Neural cell (in vitro differentiated cells): ENCODE results near the gene COL27A1. TPM values are rescaled to one million over a fixed set of nuclear protein-coding genes. Genes with fewer than 3 reads are reported as not detected.

Source experiments
- H2AFZ ChIP-seq: fragments of 200-600, 300-800 bp; sonication (generic), shearing (Covaris generic); 2 replicates; pipeline ENCODE4 v1.6.0; 2014; ENCODE audit warnings: low read depth, mild to moderate bottlenecking, antibody characterized with exemption, low read length, moderate library complexity
- H3F3A ChIP-seq: fragments of 200-600 bp; shearing (Covaris generic); 2 replicates; pipeline ENCODE4 v1.6.1; 2016; ENCODE audit warnings: mild to moderate bottlenecking, moderate library complexity, mixed read lengths, antibody characterized with exemption, low read length; ENCODE audit not compliant: insufficient read depth, poor library complexity, severe bottlenecking
- H3K27ac ChIP-seq: fragments of 200-600, 300-800 bp; sonication (generic), shearing (Covaris generic); 2 replicates; pipeline ENCODE4 v1.5.1; 2014; ENCODE audit warnings: mild to moderate bottlenecking, low read length, moderate library complexity
- H3K27me3 ChIP-seq: fragments of 300-800, 200-600 bp; sonication (generic), shearing (Covaris generic); 2 replicates; pipeline ENCODE4 v1.6.0; 2014; ENCODE audit warnings: mild to moderate bottlenecking, low read depth, low read length, moderate library complexity; ENCODE audit not compliant: insufficient read depth
- H3K36me3 ChIP-seq: fragments of 300-800, 200-600 bp; sonication (generic), shearing (Covaris generic); 2 replicates; pipeline ENCODE4 v1.5.1; 2014; ENCODE audit warnings: mild to moderate bottlenecking, antibody characterized with exemption, low read length, moderate library complexity; ENCODE audit not compliant: insufficient read depth
- H3K4me2 ChIP-seq: fragments of 300-800, 200-600 bp; sonication (generic), shearing (Covaris generic); 2 replicates; pipeline ENCODE4 v1.6.0; 2014; ENCODE audit warnings: mild to moderate bottlenecking, low read length
- H3K4me3 ChIP-seq: fragments of 300-800, 200-600 bp; sonication (generic), shearing (Covaris generic); 2 replicates; pipeline ENCODE4 v1.5.1; 2014; ENCODE audit warnings: mild to moderate bottlenecking, low read length, moderate library complexity
- H3K79me2 ChIP-seq: fragments of 200-600 bp; shearing (Covaris generic); replicated peaks from 2 replicates; pipeline ENCODE4 v1.6.0; 2014; ENCODE audit warnings: mild to moderate bottlenecking, low read length, moderate library complexity; ENCODE audit not compliant: insufficient read depth
- H3K9ac ChIP-seq: fragments of 300-800, 200-600 bp; sonication (generic), shearing (Covaris generic); 2 replicates; pipeline ENCODE4 v1.6.1; 2016; ENCODE audit warnings: mild to moderate bottlenecking, low read length, mixed read lengths
- H3K9me2 ChIP-seq: fragments of 200-600 bp; shearing (Covaris generic); 2 replicates; pipeline ENCODE4 v1.6.1; 2016; ENCODE audit warnings: mild to moderate bottlenecking, low read length, mixed read lengths; ENCODE audit not compliant: insufficient read depth
- H3K9me3 ChIP-seq: fragments of 200-600, 300-800 bp; sonication (generic), shearing (Covaris generic); 2 replicates; pipeline ENCODE4 v1.6.1; 2016; ENCODE audit warnings: mild to moderate bottlenecking, mixed run types, low read length, moderate library complexity, mixed read lengths
- H4K20me1 ChIP-seq: fragments of 200-600 bp; shearing (Covaris generic); 2 replicates; pipeline ENCODE4 v1.6.1; 2016; ENCODE audit warnings: mild to moderate bottlenecking, mixed run types; ENCODE audit not compliant: insufficient read depth
- EP300 ChIP-seq: fragments of 450-650 bp; conservative IDR thresholded peaks from 2 replicates; pipeline ENCODE4 v1.6.1; 2014; ENCODE audit warnings: antibody characterized with exemption, mild to moderate bottlenecking, moderate library complexity; ENCODE audit not compliant: poor library complexity, severe bottlenecking
- EZH2 ChIP-seq: fragments of 200-600, 300-800 bp; shearing (Covaris generic), sonication (generic); IDR thresholded peaks from 2 replicates; pipeline ENCODE4 v1.6.1; 2014; ENCODE audit warnings: antibody characterized with exemption, low read length, borderline replicate concordance, mild to moderate bottlenecking; ENCODE audit not compliant: insufficient read depth, poor library complexity, severe bottlenecking
- MXI1 ChIP-seq: fragments of 450-650 bp; conservative IDR thresholded peaks from 2 replicates; pipeline ENCODE4 v1.6.1; 2014; ENCODE audit warnings: antibody characterized with exemption, mild to moderate bottlenecking; ENCODE audit not compliant: poor library complexity, severe bottlenecking
- POLR2AphosphoS5 ChIP-seq: IDR thresholded peaks from 2 replicates; pipeline ENCODE4 v1.6.1; 2012
- RAD21 ChIP-seq: fragments of 450-650 bp; conservative IDR thresholded peaks from 2 replicates; pipeline ENCODE4 v1.6.1; 2014; ENCODE audit warnings: antibody characterized with exemption, mild to moderate bottlenecking, moderate library complexity
- SMC3 ChIP-seq: fragments of 450-650 bp; conservative IDR thresholded peaks from 2 replicates; pipeline ENCODE4 v1.6.1; 2014; ENCODE audit warnings: antibody characterized with exemption, mild to moderate bottlenecking, moderate library complexity; ENCODE audit not compliant: poor library complexity
- TAF1 ChIP-seq: IDR thresholded peaks from 2 replicates; pipeline ENCODE4 v1.6.1; 2012; ENCODE audit warnings: low read depth
- polyA plus RNA-seq: library from polyadenylated mRNA; depleted of rRNA; stranded (reverse); fragments of >200 nt; gene quantifications from 2 replicates; pipeline ENCODE4 v1.2.3, GENCODE V29; 2014
- TF ChIP-seq, protein P1 (sequence below): IDR thresholded peaks from 2 replicates; pipeline ENCODE4 v1.6.1; 2012; ENCODE audit warnings: borderline replicate concordance
- TF ChIP-seq, protein P2 (sequence below): fragments of 450-650 bp; IDR thresholded peaks from 2 replicates; pipeline ENCODE4 v1.5.1; 2014; ENCODE audit warnings: antibody characterized with exemption, mild to moderate bottlenecking, moderate library complexity; ENCODE audit not compliant: poor library complexity, severe bottlenecking

COL27A1 gene
- polyA plus RNA-seq, 1 donor from 2014 or later = 0.25 TPM

DNA sequence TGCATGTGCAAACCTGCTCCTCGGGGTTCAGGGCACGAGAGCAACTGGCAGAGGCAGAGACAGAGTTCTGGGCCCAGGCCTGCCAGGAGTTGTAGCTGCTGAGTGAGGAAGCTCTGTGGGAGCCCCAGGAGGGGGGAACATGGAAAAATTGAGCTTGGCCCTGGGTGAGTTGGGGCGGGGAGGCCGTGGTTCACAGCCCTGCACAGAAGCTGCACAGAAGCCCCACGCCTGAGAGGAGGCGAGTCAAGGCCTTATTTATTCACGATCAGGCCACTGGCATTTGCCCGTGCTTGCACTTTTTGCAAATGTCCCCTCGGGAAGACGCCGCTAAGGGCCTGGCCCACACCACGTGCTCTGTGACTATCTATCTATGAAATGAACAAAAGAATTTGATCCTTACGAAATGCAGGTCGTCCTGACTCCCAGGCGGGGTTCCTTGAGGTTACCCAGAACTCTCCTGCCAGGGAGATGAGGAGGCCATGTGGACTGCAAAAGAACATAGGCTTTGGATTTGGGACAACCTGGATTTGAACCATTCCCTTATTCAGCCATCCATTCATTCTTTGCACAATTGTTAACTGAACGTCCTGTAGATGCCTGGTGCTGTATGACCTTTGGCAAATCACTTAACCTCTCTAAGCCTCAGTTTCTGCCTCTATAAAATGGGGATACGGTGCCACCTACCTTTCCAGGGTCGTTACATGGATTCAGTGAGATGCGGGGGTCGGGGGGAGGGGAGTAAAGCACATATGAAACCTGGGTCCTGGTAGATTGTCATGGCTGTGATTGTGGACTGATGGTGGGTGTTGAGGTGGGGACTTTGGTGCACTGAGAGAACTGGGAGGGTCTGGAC lies 17.9 kb downstream of the COL27A1 start:
- Histone ChIP-seq H3K4me3 (no peak overlapping the region), H3K27me3 (no peaks in the 10 kb centered on the region), H3K27ac (no peak overlapping the region), H3K9ac (no peak overlapping the region), H3K79me2 (no peaks in the 10 kb centered on the region), H3K9me2 (no peaks in the 10 kb centered on the region), H3K9me3 (no peaks in the 10 kb centered on the region), H2AFZ (no peak overlapping the region), H3K4me2 (no peak overlapping the region), H3F3A (no peaks in the 10 kb centered on the region), H4K20me1 (no peaks in the 10 kb centered on the region), H3K36me3 (no peaks in the 10 kb centered on the region)
- TF ChIP-seq, protein P1, sequence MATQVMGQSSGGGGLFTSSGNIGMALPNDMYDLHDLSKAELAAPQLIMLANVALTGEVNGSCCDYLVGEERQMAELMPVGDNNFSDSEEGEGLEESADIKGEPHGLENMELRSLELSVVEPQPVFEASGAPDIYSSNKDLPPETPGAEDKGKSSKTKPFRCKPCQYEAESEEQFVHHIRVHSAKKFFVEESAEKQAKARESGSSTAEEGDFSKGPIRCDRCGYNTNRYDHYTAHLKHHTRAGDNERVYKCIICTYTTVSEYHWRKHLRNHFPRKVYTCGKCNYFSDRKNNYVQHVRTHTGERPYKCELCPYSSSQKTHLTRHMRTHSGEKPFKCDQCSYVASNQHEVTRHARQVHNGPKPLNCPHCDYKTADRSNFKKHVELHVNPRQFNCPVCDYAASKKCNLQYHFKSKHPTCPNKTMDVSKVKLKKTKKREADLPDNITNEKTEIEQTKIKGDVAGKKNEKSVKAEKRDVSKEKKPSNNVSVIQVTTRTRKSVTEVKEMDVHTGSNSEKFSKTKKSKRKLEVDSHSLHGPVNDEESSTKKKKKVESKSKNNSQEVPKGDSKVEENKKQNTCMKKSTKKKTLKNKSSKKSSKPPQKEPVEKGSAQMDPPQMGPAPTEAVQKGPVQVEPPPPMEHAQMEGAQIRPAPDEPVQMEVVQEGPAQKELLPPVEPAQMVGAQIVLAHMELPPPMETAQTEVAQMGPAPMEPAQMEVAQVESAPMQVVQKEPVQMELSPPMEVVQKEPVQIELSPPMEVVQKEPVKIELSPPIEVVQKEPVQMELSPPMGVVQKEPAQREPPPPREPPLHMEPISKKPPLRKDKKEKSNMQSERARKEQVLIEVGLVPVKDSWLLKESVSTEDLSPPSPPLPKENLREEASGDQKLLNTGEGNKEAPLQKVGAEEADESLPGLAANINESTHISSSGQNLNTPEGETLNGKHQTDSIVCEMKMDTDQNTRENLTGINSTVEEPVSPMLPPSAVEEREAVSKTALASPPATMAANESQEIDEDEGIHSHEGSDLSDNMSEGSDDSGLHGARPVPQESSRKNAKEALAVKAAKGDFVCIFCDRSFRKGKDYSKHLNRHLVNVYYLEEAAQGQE = no peak
- TF ChIP-seq SMC3 = no peak
- no peak for TF ChIP-seq RAD21
- TF ChIP-seq TAF1 = no peak
- no peak for TF ChIP-seq MXI1
- TF ChIP-seq EZH2 = no peak
- TF ChIP-seq POLR2AphosphoS5 = no peak
- TF ChIP-seq, protein P2, sequence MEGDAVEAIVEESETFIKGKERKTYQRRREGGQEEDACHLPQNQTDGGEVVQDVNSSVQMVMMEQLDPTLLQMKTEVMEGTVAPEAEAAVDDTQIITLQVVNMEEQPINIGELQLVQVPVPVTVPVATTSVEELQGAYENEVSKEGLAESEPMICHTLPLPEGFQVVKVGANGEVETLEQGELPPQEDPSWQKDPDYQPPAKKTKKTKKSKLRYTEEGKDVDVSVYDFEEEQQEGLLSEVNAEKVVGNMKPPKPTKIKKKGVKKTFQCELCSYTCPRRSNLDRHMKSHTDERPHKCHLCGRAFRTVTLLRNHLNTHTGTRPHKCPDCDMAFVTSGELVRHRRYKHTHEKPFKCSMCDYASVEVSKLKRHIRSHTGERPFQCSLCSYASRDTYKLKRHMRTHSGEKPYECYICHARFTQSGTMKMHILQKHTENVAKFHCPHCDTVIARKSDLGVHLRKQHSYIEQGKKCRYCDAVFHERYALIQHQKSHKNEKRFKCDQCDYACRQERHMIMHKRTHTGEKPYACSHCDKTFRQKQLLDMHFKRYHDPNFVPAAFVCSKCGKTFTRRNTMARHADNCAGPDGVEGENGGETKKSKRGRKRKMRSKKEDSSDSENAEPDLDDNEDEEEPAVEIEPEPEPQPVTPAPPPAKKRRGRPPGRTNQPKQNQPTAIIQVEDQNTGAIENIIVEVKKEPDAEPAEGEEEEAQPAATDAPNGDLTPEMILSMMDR = no peak
- TF ChIP-seq EP300 = no peak

DNA sequence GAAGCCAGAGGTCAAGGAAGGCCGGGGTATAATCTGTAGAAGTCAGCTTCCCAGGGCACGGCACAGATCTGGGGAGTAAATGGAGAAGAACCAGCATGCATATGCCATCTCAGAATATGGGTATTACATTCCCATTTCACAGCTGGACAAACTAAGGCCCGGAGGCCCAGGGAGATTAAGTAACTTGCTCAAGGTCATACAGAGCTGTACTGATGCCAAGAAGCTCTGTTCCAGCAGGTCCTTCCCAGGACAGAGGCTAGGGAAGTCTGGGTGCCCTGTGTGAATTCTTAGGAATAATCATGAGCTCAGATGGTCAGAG lies 19.2 kb downstream of the COL27A1 start:
- Histone ChIP-seq H3K4me2 (no peak overlapping the region), H2AFZ (no peak overlapping the region), H3K4me3 (no peak overlapping the region), H3K9me2 (no peaks in the 10 kb centered on the region), H4K20me1 (no peaks in the 10 kb centered on the region), H3K27ac (no peak overlapping the region), H3K9ac (no peak overlapping the region), H3K79me2 (no peaks in the 10 kb centered on the region), H3K36me3 (no peaks in the 10 kb centered on the region), H3K9me3 (no peaks in the 10 kb centered on the region), H3F3A (no peaks in the 10 kb centered on the region), H3K27me3 (no peaks in the 10 kb centered on the region)
- TF ChIP-seq EZH2 (no peak), TAF1 (no peak), RAD21 (no peak), EP300 (no peak), MXI1 (no peak)
- TF ChIP-seq, protein P2 = no peak
